Stimulated activated CD4-positive, alpha-beta T cell treated with anti-CD3 and anti-CD28 coated beads, Interleukin-4, amount 100 ng/mL, for 24 hours (primary cell): ENCODE results near the gene ANGPTL8.

Experiments used
- DNase-seq: peaks from one replicate; pipeline ENCODE4 v3.0.0-alpha.2; 2020

The ANGPTL8 gene

DNA sequence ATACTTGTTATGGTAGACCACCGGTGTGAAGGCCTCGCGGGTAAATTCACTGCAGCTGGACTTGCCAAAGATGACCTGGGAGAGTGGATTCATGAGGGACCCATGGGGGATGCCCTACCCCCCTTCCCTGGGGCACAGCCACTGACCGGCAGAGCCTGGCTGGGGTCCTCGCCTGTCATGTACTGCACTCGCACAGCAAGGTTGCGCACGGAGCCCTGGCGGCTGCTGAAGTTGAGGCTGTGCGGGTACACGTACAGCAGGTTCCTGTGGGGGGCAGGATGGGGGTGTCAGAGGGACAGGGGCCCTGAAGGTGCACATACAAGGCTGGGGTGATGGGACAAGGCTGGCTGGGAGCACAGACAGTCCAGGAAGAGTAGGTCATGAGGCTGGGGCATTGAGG is 1.4 kb upstream of the ANGPTL8 start:
- no peak for DNase-seq

DNA sequence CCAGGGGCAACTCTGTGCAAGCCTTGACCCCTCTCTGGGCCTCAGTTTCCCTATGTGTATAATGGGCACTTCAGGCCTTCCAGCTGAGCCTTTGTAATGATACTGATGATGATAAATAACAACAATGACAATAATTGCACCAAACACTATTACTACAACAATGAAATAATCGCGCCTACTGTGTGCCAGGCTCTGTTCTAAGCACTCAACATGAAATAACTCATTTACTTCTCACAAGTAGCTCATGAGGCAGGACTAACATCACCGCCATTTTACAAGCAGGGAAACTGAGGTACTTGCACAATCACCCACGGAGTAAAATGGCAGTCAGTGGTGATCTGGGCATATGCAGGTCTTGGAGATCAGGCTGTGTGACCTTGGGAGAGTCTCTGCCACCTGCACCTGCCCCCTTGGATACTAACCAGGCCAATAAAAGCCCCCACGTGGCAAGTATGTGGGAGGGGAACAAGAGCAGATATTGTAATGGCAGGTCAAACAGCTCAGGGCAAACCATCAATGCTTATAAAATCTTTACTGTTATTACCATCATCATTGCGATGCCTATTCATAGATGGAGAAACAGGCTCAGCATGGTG is 540 bp upstream of the ANGPTL8 start:
- DNase-seq, result no peak

DNA sequence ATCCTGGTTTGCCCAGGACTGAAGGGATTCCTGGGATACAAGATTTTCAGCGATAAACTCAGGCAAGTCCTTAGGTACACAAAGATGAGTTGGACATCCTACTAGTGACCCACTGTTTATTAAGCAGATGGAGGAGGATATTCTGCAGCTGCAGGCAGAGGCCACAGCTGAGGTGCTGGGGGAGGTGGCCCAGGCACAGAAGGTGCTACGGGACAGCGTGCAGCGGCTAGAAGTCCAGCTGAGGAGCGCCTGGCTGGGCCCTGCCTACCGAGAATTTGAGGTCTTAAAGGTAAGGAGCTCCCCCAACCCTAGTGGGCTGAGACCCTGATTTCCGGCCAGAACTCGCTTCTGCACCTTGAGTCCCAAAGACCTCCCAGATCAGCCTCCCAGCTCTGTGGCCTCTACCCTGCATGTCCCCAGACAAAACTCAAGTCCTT is 607 bp downstream of the ANGPTL8 start:
- DNase-seq, result no peak

DNA sequence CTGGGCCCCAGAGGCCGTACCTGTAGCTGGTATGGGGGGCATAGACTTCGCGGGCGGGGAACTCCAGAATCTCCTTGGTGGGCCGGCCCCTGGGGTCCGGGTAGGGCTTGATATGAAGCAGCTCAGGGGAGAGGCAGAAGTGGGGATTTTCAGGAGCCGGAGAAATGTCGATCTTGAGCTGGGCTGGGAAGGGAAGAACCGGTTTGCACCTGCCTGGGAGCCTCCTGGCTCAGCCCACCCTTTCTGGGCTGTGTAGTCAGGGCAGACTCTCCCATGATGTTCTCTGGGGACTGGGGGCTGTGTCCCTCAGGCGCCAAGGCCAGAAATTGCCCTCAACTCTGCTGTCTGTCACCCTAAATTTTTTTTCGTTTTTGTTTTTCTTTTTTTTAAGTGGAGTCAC is 2.6 kb downstream of the ANGPTL8 start:
- DNase-seq, result no peak

DNA sequence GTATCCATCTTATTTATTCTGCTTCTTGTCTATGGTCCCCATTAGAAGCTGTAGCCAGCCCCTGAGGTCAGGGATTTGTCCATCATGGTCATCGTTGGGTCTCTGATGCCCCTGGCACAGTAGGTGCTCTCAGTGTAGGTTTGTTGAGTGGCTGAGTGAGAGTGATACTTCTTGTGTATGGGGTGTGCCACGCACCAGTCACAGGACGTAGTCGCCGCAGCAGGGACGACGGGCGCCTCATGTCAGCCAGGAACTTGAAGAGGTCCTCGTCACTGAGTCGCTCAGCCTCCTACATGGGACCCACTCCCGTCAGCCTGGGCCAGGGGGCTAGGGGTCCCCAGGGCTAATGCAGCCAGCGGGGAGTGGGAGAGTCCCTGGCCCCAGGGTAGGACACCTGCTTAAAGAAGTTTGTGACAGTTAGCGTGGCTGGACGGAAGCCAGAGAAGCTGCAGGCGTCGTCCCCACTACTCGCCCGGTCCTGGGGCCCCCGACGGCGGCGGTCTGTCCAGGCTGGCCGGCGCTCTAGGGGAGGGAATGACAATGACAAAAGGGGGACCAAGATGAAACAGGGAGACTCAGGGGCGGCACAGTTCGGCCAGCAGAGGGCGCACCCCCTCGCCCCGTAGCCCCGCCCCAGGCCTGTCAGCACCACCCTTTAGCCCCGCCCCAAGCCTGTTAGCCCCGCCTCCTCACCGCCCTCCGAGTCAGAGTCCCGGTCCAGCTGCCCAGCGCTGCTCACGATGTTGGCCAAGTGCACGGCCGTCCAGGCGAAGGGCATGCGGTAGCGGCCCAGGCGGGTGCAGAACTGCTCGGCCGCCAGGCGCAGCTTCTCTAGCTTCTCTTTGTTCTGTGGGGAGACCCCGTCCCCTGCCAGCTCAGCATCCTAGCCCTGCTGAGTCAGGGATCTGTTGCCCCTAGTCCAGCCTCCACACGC is 3.7 kb downstream of the ANGPTL8 start:
- peak; percentile 87 for DNase-seq

DNA sequence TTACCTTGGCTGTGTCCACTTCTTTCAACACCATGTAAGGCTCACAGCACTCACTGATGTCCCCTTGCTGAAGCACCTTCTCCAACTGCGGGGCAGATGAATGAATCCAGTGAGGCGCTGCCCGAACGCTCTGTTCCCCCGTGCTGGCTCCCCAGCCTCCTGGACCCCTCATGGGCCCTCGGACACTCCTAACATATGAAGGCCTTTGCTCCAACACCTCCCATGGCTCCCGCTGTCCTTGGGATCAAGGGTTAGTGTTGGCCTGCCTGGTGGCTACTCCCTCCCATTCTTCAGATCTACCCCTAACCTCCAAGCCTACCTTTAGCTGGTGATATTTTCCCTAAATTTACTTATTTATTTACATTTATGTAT is 4.4 kb downstream of the ANGPTL8 start:
- no peak for DNase-seq

DNA sequence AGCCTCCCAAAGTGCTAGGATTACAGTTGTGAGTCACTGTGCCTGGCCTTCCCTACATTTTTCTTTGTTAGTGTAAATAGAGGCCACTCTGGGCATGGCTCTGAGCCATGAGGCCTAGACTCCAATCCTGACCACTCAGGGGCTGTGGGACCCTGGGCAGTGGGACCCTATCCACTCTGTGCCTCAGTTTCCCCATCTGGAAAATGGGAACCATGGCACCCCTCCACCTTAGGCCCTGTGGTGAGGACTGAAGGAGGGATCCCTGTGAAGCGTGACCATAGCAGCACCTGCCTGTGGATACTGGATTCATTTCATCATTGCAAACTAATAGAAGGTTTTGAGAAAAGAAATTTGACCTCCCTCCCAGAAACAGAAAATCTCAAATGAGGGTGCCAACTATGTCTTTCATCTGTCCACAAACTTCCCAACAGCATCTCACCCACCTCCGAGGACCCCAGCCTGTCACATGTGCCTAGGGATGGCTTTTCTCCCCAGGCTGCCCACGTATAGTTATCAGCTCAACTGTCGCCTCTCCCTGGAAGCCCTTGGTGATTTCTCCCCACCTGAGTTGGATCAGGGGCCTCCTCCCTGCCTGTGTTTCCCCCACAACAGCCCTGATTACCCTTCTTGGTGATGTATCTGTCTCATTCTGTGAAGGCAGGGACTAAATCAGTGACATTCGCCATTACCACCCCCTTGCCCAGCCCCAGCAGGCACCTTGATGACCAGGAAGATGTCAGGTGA is 5.6 kb downstream of the ANGPTL8 start:
- no peak for DNase-seq

DNA sequence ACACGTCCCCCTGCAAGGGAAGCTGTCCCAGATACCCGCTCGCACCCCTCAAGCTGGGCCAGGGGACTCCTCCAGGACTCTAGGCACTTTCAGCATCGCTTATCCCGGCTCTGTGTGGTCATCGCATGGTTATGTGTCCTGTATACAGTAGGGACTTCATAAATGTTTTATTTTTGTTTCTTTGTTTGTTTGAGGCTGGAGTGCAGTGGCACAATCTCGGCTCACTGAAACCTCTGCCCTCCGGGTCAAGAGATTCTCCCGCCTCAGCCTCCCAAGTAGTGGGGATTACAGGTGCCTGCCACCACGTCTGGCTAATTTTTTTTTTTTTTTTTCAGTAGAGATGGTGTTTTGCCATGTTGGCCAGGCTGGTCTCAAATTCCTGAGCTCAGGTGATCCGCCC is 7.5 kb downstream of the ANGPTL8 start:
- no peak for DNase-seq

DNA sequence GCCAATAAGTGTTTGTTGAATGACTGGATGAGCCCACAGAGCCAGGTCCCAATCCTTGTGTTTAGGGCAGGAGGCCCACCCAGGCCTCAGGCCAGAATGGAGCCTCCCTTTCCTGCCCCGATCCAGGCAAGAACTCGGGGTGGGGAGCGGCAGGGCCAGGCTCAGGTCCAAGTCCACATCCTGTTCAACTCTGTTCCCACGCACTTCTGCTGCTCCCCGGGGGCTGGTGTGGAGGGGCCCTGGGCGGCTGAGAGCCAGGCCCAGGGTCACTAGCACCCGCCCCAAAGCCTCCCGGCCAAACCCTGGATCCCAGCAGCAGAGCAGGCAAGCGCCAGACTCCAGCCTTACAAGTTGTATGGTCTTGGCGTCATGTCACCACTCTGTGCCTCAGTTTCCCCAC is 8.0 kb downstream of the ANGPTL8 start:
- DNase-seq, result no peak

DNA sequence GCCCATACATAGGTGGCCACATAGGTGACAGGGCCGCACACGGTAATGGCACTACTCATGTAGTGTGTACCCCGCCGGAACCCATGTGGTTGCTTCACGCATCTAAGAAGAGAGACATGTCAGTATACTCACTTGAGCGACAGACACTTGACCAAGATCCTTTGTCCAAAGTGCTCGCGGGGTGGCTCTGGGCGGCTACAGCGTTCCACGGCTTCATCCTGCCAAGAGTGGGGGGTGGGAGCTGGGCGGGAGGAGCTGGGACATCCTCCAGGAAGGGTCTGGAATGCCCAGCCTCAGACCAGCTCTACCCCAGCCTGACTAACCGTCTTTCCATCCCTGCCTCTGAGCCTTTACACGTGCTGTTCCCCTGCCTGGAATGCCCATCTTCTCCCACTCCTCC is 8.5 kb downstream of the ANGPTL8 start:
- no peak for DNase-seq

DNA sequence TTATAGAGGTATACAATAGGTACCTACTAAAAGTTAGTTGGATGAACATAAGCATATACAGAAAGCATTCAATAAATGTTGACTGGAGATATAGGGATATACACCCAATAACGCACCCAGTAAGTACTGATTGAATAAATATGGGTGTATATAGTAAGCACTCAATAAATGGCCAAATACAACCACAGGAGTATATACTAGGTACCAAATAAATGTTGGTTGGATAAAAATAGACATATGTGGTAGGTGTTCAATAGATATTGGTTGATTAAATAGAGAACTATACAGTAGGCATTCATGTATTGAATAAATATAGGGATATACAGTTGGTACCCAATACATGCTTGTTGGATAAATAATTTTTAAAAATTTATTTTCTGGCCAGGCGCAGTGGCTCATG is 9.4 kb downstream of the ANGPTL8 start:
- no peak for DNase-seq

DNA sequence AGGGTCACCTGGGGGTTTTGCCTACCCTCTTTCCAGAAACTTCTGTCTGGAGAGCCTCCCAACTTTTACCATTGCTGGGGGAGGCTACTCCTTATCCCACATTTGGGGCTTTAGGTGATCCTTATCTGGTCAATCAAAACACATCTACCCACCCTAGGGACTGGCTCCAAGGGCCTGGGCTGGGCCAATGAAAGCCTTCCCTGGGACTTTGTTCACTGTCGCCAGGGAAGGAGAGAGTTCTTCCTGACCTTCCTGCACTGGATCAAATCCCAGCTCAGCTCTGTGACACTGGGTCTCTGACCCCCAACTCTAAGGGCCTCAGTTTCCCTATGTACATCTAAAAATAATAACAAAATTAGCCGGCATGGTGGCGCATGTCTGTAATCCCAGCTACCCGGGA is 11.8 kb downstream of the ANGPTL8 start:
- no peak for DNase-seq

DNA sequence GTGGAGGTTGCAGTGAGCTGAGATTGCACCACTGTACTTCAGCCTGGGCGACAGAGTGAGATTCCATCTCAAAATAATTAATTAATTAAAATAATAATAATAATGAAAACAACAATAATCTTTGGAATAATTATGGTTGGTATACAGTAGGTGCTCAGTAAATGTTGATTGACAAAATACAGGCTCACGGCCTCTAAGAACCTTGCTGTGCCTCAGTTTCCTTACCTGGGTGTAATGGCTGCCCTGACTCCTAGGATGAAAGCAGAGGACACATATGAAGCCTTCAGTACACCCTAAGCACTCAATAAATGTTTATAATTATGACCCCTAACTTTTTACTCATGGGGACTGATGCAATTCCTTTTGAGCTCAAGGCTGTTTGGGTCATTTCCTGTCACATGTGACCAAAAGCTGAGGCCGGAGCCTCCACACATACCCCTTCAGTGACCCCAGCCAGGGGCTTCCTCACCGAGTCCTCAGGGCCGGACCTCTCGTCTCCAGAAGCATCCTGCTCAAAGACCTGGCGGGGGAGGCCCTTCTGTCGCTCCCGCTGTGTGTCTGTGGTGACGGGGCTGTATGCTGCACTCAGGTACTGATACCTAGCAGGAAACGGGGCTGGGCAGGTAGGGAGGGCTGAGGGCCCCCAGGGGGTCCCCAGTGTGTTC is 12.4 kb downstream of the ANGPTL8 start:
- DNase-seq, result no peak

DNA sequence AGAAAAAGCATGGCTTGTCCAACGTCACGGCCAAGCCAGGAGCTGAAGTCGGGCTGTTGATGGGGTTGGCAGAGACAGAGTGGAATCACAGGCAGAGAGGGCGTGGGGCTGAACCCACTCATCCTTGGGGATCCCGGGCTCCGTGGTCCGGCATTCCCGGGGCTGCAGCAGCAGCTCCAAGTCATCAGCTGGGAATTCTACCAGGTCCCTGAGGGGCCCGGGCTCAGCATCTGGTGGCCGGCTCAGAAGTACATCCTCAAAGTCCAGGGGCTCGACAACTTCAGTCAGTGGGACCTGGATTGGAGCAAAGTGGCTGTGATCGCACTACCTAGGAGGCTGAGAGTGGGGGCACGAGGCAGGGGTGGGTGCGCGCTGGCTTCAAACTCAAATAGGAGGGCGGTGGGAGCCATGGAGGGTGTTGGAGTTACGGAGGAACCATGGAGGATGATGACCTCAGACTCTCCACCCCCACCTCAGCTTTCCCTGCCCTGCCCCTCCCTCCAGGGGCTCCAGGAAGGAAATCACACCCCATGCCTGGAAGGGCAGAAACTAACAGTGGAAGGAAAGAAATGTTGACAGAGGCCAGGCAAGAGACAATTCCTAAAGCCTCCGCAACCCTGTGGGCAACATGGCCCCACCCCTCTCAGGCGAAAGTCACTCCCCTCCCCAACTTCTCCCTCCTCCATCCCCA is 13.4 kb downstream of the ANGPTL8 start:
- no peak for DNase-seq

DNA sequence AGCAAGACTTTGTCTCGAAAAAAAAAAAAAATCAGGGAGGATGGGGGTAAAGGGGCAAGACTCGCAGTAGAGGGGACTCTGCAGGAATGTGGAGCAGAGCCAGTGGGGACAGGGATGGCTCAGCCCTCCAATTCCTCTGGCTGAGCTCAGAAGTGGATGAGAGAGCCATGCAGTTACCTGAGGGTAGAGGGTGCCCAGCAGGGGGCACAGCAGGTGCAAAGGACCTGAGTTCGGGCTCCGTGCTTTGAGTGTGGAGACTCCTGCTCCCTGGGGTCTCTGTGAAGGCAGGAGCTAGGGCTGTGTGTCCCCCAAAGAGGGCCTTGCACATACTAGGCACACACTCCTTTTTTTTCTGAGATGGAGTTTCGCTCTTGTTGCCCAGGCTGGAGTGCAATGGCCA is 15.2 kb downstream of the ANGPTL8 start:
- no peak for DNase-seq

DNA sequence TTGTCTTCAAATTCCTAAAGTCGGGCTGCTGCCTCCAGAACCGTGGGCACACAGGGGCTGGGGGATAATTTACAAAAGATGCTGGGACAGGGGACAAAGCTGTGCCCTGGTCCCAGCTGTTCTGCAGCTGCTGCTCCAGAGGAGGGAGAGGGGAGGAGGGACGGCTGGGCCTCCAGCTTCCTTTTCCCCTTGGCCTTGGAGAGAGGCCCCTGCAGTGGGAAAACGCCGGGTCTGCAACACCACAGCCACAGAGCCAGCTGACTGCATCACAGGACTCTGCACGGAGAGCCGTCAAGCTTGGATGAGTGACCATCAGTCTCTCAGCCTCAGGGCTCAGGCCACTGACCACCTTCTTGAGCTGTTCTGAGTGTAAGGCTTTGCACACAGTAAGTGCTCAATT is 16.8 kb downstream of the ANGPTL8 start:
- no peak for DNase-seq

DNA sequence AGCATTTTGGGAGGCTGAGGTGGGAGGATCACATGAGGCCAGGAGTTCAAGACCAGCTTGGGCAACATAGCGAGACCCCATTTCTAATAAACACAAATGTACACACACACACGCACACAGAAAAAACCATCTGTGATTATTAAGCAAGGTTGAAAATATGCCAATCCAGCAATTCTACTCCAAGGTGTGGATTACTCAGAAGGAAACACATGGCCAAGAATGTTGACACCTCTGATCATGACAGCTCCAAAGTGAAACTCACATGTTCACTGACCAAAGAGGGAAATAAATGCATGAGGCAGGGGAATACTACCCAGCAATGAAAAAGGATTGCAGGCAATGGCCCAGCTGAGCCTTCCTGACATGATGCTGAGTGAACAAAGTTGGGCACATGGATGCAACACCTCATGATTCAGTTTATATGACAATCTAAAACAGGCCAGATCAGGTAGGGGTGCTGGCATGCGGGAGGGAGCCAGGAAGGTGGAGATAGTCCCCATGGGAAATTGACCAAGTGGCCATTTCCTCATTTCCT is 18.5 kb downstream of the ANGPTL8 start:
- no peak for DNase-seq

DNA sequence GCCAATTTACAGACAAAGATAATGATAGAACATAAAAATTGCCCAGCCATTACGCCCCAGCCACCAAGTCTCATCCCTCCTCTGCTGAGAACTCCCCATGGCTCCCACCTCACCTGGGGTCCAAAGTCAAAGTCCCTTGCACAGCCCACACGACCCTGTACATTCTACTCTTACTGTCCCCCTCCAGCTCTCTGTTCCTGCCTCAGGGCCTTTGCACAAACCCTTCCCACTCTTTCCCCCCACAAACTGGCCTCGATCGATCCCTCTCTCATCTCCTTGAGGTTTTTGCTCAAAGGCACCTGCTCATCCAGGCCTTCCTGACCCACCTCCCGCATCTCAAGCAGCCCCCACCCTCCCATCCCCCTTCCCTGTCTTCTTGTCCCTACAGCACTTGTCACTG is 21.6 kb downstream of the ANGPTL8 start:
- no peak for DNase-seq

DNA sequence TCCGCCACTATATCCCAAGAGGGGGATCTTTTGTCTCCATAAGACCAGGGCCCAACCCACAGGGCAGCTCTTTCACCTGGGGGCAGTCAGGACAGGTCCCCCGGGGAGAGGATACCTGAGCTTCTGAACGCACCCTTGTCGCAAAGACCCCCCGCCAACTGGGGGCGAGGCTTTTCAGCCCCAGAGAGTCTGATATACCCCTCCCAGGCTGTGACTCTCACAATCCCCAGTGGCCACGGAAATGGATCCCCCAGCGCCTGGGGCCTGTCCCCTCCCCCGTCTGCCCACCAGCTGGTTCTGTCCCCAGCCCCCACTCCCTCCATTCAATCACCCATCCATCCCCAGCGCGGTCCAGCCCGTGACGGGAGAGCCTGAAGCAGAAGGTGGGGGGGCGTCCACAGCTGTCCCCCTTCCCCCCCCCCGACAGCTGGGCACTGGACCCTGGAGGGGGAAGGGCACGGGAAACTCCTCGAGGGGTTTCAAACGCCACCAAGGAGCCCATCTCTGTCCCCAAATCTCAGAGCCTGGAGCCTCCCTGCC is 22.1 kb downstream of the ANGPTL8 start:
- no peak for DNase-seq

DNA sequence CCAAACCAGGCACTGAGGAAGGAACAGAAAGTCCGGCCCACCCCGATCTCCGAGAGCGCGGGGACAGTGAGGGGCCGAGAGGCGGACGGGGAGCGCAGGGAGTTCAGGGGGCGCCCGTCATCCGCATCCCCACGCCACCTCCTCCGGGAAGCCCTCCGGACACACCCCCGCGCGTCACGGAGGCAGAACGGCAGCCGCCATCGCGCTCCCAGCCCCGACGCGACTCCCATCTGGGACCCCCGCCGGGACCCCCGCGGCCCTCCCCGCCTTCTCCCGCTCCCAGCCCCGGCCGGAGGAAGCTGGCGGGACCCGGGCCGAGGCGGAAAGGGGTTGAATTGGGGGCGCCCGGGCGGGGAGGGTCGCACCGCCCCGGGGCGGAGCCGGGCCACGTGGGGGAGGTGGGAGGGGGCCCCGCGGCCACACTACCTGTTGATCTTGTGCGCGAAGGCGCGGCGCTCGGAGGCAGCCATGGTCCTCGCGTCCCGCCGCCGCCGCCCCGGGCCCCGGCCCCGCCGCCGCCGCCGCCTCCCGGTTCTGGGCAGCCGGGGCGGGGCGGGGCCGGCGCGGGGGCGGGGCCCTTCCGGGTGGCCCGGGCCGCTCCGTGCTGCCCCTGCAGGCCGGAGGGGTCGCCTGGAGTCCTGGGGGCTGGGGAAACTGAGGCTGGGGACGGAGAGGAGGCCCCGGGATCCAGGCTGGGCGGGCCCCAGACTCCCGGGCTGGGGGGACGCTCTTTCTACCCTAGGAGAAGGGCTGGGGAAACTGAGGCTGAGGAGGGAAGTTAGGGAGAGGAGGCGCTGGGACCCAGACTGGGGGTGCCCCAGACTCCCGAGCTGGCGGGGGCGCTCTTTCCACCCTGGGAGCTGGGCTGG is 22.8 kb downstream of the ANGPTL8 start, which contains the start of gene DOCK6:
Gene DOCK6, minus strand, starts transcription at position 554 of the 869 bp plus-strand sequence. Its CDS starts 84 bp downstream, at position 470.
- DNase-seq, result no peak

DNA sequence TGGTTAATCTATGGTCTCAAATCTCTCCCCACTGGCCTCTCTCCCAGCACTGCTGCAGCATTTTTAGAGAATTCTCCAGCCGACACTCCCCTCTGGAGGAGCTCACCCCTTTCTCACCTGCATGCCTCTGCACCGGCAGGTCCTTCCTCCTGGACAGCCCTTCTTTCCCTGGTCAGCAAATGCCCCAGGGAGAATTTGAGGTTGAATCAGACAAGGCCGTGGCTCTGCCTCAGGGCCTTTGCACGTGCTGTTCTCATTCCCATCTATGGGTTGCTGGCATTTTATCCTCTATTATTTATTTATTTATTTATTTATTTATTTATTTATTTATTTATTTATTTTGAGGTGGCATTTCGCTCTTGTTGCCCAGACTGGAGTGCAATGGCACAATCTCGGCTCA is 24.3 kb downstream of the ANGPTL8 start:
- no peak for DNase-seq
